ENCODE measurements around the gene ALOX15.
"Not testable (repeated sequence)": the region's sequence is repeated elsewhere in the genome, so short reads cannot be mapped to it uniquely, and the experiment has no call there.

Gene ALOX15

DNA sequence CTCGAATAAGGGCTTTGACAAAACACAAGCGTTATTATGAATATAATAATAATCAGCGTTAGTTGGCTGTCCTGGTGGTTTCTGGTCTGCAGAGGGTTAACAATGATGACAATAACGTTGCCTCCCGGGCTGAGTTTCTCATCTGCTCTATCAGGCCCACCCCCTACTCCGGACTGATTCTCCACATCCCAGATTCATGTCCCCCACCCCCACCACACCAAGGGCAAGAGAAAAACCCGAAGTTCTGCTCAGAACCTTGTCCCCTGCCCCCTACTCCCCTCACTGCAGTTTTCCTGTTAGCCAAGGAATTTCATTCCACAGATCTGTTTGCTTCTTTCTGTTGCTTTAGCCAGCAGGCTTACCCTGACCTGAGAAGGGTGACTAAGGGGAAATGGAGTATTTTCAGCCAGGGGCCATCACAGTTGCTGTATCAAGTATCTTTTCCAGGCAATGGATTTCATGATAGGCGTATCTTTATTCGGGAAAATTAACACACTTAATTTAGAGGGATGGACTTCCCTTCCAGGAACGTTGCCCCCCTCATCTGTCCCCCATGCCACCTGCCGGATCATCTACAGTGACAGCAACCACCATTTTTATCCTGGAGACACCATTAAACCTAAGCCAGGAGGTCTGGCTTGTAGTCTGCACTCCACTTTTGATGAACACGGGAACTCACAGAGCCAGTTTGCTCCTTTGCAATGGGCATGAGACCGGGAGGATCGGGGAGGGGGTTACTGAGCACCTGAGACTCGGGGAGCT, 23.7 kb downstream of the ALOX15 start:
- DNase-seq (ENCODE audit: low read depth), result no peak

GRCh38 chr17:4617090-4617489, 24.4 kb downstream of the ALOX15 start:
- DNase-seq (ENCODE audit: low read depth), result no peak

- no peak for DNase-seq (ENCODE audit: low read depth)
These were observed 25.0 kb downstream of the ALOX15 start for GRCh38 chr17:4616476-4616875.

GRCh38 chr17:4610656-4611055, 30.8 kb downstream of the ALOX15 start:
- DNase-seq (ENCODE audit: low read depth), result no peak

GRCh38 chr17:4610162-4610561, 31.3 kb downstream of the ALOX15 start:
- no peak for DNase-seq (ENCODE audit: low read depth)

- DNase-seq (ENCODE audit: low read depth), result no peak
These were observed 31.7 kb downstream of the ALOX15 start for GRCh38 chr17:4609761-4610160.

- no peak for DNase-seq (ENCODE audit: low read depth)
These were observed 33.7 kb downstream of the ALOX15 start for GRCh38 chr17:4607773-4608187.

DNA sequence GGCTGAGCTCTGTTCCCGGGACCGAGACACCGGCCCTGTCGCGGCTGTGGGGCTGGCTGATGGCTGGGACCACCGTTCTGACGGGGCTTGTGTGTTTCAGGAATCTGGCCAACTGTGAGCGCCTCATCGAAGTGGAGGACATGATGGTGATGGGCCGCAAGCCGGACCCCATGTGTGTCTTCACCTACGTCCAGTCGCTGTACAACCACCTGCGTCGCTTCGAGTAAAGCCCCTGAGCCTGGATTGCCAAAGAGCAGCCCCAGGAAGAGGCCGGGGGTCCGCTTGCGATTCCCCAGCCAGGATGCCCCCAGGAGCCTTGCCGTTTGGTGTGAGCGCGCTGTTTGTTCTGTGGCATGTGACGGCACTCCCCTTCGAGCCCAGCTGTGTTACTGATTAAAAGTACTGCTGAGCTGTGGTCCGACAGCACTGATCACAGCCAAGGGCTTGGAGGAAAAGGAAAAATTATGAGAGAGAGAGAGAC, 34.2 kb downstream of the ALOX15 start:
- DNase-seq (ENCODE audit: low read depth), result no peak

GRCh38 chr17:4605826-4606225, 35.7 kb downstream of the ALOX15 start:
- no peak for DNase-seq (ENCODE audit: low read depth)

DNA sequence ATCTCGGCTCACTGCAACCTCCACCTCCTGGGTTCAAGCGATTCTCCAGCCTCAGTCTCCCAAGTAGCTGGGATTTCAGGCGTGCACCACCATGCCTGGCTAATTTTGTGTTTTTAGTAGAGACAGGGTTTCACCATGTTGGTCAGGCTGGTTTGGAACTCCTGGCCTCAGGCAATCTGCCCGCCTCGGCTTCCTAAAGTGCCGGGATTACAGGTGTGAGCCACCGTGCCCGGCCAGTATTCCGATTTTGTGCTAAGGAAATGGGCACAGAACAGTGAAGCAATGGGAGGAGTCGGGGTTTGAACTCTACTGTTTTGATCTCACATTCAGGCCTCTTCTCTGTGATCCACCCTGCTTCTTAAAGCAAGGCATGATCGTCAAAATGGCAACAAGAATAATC, 36.7 kb downstream of the ALOX15 start:
- DNase-seq (ENCODE audit: low read depth), result not testable (repeated sequence)

DNA sequence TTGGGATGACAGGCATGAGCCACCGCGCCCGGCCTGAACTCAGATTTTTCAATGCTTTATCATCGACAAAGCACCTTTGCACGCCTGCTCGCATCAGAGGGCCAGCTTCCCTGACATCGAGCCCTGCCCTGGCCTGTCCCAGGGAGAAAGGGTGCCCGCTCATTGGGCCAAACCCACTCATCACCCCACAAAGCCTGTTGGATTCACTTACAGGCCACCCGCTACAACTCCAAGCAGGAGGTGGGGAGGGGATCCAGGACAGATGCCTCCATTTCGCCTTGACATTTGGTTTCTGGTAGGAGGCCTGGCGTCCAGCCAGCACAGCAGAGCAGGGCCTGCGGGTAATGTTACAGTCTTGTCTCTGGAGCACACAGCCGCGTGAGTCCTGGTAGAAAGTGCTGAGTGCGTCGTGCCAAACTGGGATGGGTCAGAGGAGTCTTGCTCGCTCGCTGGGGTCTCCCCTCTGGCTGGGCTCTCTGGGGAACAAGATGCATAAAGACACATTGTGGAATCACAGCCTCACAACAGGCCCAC, 37.3 kb downstream of the ALOX15 start:
- DNase-seq (ENCODE audit: low read depth), result no peak

DNA sequence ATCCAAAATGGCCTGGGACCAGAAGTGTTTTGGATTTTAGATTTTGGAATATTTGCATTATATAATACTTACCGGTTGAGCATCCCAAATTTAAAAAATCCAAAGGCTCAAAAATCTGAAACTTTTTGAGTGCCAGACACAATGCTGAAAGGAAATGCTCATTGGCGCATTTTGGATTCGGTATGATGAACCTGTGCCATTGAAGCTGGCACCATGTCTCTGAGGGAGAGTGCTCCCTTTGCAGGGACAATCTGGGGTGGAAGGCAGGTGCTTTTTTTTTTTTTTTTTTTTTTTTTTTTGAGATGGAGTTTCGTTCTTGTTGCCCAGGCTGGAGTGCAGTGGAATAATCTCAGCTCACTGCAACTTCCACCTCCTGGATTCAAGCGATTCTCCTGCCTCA, 39.4 kb downstream of the ALOX15 start:
- DNase-seq (ENCODE audit: low read depth), result no peak

DNA sequence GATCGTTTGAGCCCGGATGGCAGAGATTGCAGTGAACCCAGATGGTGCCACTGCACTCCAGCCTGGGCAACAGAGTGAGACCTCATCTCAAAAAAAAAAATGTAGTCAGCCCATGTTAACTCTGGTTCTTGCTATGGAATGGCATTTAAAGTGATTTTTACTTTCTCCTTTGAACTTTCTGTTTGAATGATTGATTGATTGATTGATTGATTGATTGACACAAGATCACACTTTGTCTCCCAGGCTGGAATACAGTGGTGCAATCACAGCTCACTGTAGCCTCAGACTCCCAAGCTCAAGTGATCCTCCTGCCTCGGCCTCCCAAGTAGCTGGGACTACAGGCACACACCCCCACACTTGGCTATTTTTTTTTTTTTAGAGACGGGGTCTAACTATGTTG, 40.2 kb downstream of the ALOX15 start:
- DNase-seq (ENCODE audit: low read depth), result no peak

- no peak for DNase-seq (ENCODE audit: low read depth)
These were observed 40.9 kb downstream of the ALOX15 start for GRCh38 chr17:4600563-4600962.

DNA sequence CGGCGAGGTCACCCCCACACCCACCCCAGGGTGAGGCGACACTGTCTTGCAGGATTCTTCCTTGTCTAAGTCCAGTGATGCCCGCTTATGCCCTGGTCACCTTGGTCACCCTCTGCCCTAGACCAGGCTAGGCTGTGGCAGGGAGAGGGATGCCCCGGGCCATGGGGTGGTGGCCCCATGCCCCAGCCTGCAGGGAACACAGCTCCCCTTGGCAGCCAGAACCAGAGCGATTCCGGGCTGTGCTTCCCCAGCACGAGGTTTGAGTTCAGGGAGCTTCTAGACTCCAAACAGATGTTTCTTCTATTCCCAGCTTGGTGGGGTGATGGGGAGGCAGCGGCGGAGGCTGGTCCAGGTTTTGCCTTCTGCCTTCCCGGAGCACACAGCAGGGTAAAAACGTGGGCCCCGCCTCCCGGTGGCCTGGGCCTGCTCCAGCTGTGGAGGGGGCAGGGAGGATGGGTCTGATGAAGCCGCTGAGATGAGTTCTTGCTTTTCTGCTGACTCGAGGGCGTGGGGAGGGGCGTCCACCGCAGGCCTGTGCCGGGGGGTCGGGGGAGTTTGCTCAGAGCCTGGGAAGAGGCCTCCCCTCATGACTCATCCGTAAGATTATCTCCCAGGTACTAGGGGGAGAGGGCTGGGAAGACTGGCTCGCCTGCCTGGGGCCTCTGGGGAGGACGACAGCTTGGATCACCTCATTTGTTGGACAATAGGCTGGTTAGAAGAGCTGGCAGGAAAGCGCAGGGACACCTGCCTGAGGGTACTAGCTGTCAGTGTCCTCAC, 41.8 kb downstream of the ALOX15 start:
- no peak for DNase-seq (ENCODE audit: low read depth)

DNA sequence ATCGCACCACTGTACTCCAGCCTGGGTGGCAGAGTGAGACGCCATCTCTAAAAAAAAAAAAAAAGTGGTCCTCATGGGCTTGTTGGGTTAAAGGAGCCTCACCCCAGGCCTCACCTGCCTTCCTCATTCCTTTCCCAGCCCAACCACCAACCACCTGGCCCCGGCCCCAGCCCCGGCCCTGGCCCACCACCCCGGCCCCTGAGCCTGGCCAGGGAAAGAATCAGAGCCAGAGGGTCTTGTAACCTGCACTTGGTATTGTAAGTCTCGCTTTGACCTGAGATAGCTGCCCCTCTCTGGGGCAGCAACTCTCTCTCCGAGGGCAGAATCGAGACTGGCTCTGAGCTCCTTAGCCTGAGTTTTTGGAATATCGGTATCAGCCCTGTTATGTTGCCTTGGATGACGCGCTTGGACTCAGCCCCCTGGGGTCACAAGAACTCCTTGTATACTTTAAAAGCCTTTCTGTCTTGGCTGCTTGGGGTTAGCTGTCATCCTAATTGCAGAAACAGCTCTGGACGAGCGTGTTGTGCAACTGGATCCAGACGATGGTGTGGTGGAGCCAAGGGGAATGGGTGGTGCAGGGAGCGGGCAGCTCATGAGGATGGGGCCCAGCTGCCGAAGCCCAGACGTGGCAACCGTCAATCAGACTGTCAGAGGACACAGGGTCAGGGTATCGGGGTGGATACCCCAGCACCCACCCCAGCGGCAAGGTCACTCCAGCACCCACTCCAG, 42.5 kb downstream of the ALOX15 start:
- DNase-seq (ENCODE audit: low read depth), result no peak

DNA sequence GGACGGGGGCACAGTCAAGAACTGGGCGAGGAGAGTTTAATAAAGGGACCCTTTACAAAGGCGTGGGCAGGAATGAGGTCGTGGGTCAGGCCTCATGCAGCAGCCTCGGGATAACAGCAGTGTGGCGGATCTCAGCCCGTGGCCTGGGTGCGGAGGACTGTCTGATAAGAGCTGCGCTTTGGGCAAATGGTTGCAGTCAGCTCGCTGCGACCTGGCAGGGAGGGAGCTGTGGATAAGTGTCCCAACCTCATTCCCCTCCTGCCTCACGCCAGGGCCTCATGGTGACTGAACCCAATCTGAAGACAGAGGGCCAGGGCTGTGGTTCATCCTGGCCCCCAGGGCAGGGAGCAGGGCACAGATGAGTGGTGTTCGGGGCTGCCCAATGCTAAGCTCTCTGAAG, 43.5 kb downstream of the ALOX15 start:
- DNase-seq (ENCODE audit: low read depth), result no peak

DNA sequence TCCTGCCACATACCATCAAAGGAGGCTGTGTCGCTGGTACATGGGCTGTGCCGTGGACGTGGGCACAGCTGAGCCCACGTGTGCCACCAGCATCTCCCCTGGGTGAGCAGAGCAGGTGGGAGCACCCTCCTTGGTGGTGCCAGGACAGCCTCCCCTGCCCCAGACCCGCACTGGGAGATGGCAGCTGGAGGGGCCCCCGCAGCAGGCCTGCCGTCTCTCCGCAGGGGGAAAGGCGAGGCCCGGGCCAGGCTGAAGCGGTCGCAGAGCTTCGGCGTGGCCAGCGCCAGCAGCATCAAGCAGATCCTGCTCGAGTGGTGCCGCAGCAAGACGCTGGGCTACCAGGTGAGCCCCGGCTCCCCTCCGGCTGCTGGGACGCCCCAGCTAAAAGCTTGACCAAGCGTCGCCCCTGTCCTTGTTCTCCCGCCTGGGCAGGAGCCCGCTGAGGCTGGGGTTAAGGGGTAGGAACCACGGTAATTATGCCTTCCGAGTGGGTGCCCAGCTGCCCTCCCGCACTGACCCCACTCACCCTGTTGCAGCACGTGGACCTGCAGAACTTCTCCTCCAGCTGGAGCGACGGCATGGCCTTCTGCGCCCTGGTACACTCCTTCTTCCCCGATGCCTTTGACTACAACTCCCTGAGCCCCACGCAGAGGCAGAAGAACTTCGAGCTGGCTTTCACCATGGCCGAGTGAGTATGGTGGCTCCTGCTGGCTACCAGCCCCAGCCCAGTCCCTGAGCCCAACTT, 44.7 kb downstream of the ALOX15 start:
- no peak for DNase-seq (ENCODE audit: low read depth)

DNA sequence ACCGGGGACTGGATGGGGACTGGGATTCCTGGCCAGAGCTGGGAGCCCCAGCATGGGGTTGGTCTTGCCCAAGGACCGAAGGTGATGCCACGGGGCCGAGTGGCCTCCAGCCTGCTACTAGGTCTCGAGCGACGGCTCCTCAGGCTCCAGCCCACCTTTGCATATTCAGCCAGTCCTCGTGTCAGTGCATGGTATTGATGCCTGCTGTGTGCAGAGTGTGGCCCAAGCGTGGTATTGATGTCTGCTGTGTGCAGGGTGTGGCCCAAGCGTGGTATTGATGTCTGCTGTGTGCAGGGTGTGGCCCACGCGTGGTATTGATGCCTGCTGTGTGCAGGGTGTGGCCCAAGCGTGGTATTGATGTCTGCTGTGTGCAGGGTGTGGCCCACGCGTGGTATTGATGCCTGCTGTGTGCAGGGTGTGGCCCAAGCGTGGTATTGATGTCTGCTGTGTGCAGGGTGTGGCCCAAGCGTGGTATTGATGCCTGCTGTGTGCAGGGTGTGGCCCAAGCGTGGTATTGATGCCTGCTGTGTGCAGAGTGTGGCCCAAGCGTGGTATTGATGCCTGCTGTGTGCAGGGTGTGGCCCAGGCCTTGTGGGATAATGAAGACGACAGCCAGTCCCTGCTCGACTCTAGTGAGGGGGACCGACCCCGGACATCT, 45.7 kb downstream of the ALOX15 start:
- not testable (repeated sequence) for DNase-seq (ENCODE audit: low read depth)

DNA sequence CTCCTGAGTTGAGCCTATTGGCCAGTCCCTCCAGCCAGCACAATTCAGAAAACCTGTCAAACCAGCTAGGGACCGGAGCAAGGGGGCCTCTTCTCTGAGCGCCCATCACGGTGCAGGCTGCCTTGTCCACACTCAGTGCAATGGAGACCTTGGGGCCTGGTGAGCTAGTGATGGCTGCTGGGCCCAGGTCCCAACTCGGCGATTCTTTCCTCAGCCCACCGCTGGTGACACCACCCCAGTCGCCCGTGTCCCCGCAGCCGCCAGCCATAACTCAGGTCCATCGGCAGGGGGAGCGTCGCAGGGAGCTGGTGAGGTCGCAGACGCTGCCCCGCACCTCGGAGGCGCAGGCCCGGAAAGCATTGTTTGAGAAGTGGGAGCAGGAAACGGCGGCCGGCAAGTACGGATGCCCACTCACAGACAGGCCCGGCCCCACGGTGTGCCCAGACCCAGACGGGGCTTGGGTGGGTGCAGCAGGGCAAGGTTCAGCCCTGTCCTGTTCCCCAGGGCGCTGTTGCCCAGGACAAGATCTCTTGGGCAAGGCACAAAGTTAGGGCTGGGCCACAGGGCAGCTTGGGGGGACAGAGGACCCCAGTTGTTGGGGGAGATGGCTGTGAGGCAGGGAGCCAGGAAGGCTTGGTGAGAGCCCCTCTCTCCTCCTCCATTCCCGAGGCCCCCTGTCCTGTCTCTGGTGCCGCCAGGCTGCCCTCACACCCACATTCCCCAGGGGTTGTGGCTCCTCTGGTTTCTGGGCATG, 46.4 kb downstream of the ALOX15 start:
- no peak for DNase-seq (ENCODE audit: low read depth)

Measured in stimulated activated CD8-positive, alpha-beta memory T cell treated with anti-CD3 and anti-CD28 coated beads, Interleukin-15, amount 100 ng/mL, for 1 hour (primary cell).